ENCODE results near the gene ADNP. TPM values are rescaled to one million over a fixed set of nuclear protein-coding genes. Genes with fewer than 3 reads are reported as not detected.

ADNP gene
- total RNA-seq, 3 donors from 2014 or later (not counting 1 experiment from before 2014, with no cell fraction given), result 56.8 to 75.8 (median 66.8) TPM

DNA sequence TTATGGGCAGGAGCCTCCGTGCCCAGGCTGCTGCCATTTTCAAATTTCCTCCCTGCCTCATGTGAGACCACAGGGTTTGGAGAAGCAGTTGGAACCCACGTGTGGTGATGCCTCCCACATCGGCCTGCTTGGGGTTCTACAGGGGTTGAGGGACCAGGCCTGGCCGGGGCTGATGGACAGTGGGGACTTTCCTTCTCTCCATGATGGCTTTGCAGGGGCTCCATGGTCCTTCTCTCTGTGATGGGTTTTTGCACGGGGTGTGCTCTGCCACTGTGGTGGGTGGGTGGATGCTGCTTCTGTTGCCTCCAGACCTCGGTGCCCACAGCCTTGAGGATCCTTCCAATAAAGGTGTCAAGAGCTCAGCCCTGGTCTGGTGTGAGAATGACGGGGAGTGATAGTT, 54.4 kb downstream of the ADNP start:
- Histone ChIP-seq H3K9me3 (ENCODE audit: control insufficient read depth, insufficient read depth, low read length) (no peaks in the 10 kb centered on the region), H3K36me3 (ENCODE audit: control insufficient read depth, insufficient read depth, low read length) (peaks cover 4% of the 10 kb centered on the region), H3K4me3 (ENCODE audit: low read length) (no peak overlapping the region), H3K27me3 (ENCODE audit: control insufficient read depth, insufficient read depth, low read length) (no peaks in the 10 kb centered on the region), H3K27ac (ENCODE audit: low read length) (no peak overlapping the region), H3K4me1 (ENCODE audit: control insufficient read depth, insufficient read depth, low read length) (no peaks in the 10 kb centered on the region)
- intact Hi-C loops (cut with micrococcal nuclease), result no loop called here
- Mint-ChIP-seq H3K36me3 (no peaks in the 10 kb centered on the region), H3K4me1 (no peaks in the 10 kb centered on the region), H3K27ac (no peak overlapping the region), H3K4me3 (no peak overlapping the region), H3K9me3 (no peaks in the 10 kb centered on the region), H3K27me3 (ENCODE audit: low read depth in 2 of 2) (no peaks in the 10 kb centered on the region)
- WGBS (ENCODE audit: insufficient coverage), result 88% methylated on average over 7 of the region's 7 CpGs
- ATAC-seq, result no peak
- TF ChIP-seq, protein P1, sequence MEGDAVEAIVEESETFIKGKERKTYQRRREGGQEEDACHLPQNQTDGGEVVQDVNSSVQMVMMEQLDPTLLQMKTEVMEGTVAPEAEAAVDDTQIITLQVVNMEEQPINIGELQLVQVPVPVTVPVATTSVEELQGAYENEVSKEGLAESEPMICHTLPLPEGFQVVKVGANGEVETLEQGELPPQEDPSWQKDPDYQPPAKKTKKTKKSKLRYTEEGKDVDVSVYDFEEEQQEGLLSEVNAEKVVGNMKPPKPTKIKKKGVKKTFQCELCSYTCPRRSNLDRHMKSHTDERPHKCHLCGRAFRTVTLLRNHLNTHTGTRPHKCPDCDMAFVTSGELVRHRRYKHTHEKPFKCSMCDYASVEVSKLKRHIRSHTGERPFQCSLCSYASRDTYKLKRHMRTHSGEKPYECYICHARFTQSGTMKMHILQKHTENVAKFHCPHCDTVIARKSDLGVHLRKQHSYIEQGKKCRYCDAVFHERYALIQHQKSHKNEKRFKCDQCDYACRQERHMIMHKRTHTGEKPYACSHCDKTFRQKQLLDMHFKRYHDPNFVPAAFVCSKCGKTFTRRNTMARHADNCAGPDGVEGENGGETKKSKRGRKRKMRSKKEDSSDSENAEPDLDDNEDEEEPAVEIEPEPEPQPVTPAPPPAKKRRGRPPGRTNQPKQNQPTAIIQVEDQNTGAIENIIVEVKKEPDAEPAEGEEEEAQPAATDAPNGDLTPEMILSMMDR (IDR thresholded peaks at IDR 0.05), result no peak
- DNase-seq, result no peak

DNA sequence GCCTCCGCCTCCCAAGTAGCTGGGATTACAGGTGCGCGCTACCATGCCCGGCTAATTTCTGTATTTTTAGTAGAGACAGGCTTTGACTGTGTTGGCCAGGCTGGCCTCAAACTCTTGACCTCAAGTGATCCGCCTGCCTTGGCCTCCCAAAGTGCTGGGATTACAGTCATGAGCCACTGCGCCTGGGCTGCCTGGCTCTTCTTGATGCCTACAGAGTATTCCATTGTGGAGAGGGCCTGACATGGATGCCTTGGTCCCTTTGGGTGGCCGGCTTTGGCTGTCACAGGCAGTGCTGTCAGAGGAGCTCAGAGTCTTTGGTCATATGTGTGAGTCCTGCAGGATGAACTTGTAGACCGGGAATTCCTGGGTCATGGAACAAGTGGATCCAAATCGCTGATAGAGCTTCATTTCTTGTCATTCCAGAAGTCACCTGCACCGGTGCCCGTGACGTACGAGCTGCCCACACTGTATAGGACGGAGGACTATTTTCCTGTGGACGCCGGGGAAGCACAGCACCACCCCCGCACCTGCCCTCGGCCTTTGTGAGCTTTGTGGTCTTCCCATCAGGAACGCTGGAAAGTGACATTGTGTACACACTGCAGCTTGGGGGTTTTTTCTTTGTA, 55.1 kb downstream of the ADNP start:
- Histone ChIP-seq H3K4me3 (ENCODE audit: low read length) (no peak overlapping the region), H3K36me3 (ENCODE audit: control insufficient read depth, insufficient read depth, low read length) (peaks cover 4% of the 10 kb centered on the region), H3K27me3 (ENCODE audit: control insufficient read depth, insufficient read depth, low read length) (no peaks in the 10 kb centered on the region), H3K9me3 (ENCODE audit: control insufficient read depth, insufficient read depth, low read length) (no peaks in the 10 kb centered on the region), H3K27ac (ENCODE audit: low read length) (no peak overlapping the region), H3K4me1 (ENCODE audit: control insufficient read depth, insufficient read depth, low read length) (no peaks in the 10 kb centered on the region)
- TF ChIP-seq, protein P1 (IDR thresholded peaks at IDR 0.05), result no peak
- no peak overlapping the region for H3K4me3 Mint-ChIP-seq
- H3K27me3 Mint-ChIP-seq (ENCODE audit: low read depth in 2 of 2), result no peaks in the 10 kb centered on the region
- intact Hi-C loops (cut with micrococcal nuclease), result no loop called here
- peaks cover 0 to 5% of the 10 kb centered on the region in 2 donors for H3K4me1 Mint-ChIP-seq
- DNase-seq (no peak), ATAC-seq (no peak)
- no peaks in the 10 kb centered on the region for H3K36me3 Mint-ChIP-seq
- WGBS (ENCODE audit: insufficient coverage), result 97% methylated on average over 18 of the region's 19 CpGs
- no peak overlapping the region for H3K27ac Mint-ChIP-seq
- H3K9me3 Mint-ChIP-seq, result no peaks in the 10 kb centered on the region

DNA sequence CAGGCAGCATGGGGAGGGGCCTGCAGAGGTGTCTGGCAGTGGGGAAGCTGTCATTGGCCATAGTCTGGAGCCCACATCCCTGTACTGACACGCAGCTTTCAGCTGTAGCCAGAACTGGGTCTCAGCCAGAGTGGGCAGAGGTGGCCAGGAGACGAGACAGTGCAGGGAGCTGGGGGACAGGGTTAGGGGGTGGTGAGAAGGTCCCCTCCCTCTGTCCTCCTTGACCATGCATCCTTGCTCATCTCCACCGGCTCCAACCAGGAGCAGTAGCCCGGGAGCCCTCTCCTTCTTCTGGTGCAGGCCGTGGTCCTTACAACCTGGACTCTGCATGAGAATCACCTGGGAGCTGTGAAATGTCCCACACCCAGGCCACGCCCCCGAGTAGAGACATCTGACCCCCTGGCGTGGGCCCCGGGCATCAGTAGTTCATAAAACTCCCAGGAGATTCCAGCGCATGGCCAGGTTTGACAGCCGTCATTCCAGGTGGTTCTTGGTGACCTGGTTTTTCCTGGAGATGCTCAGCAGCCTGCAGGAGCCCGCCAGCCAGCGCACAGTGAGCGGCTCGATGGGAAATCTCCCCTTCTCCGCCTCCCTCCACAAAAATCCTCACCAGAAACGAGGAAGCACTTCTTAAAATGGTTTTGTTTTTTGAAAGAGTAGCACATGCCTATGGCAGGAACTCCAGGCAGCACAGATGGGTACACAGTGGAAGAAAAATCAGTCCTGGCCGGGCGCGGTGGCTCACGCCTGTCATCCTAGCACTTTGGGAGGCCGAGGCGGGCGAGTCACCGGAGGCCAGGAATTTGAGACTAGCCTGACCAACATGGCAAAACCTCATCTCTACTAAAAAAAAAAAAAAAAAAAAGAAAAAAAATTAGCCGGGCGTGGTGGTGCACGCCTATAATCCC, 56.2 kb downstream of the ADNP start:
- Mint-ChIP-seq H3K9me3 (no peaks in the 10 kb centered on the region), H3K27ac (no peak overlapping the region), H3K4me1 (peaks cover 0 to 5% of the 10 kb centered on the region in 2 donors), H3K36me3 (no peaks in the 10 kb centered on the region), H3K27me3 (ENCODE audit: low read depth in 2 of 2) (no peaks in the 10 kb centered on the region), H3K4me3 (no peak overlapping the region)
- intact Hi-C loops (cut with micrococcal nuclease), result no loop called here
- Histone ChIP-seq H3K27ac (ENCODE audit: low read length) (no peak overlapping the region), H3K27me3 (ENCODE audit: control insufficient read depth, insufficient read depth, low read length) (no peaks in the 10 kb centered on the region), H3K9me3 (ENCODE audit: control insufficient read depth, insufficient read depth, low read length) (no peaks in the 10 kb centered on the region), H3K4me1 (ENCODE audit: control insufficient read depth, insufficient read depth, low read length) (no peaks in the 10 kb centered on the region), H3K4me3 (ENCODE audit: low read length) (no peak overlapping the region), H3K36me3 (ENCODE audit: control insufficient read depth, insufficient read depth, low read length) (peaks cover 4% of the 10 kb centered on the region)
- TF ChIP-seq, protein P1 (IDR thresholded peaks at IDR 0.05), result no peak
- DNase-seq, result no peak
- no peak for ATAC-seq
- 90% methylated on average over 23 of the region's 28 CpGs for WGBS (ENCODE audit: insufficient coverage)

Measured in natural killer cell (primary cell).